Activated T-helper 2 cell treated with anti-CD3 and anti-CD28 coated beads, Interferon-gamma antibody, Interleukin-2, Interleukin-4, amounts not matched to agents 10 μg/mL and 5 μg/mL and 100 μg/mL, durations not matched to agents 14 hours and 24 hours and 36 hours (primary cell): ENCODE measurements around the gene INHBB. TPM values are rescaled to one million over a fixed set of nuclear protein-coding genes. Genes with fewer than 3 reads are reported as not detected.
A peak's percentile ranks its signal among the peaks of the same experiment; 100 is the strongest.
"Not testable (repeated sequence)": the region's sequence is repeated elsewhere in the genome, so short reads cannot be mapped to it uniquely, and the experiment has no call there.

Experiments
- DNase-seq: peaks from one replicate; pipeline ENCODE4 v3.0.0; 2021; ENCODE audit warnings: low spot score
- H3K27ac Mint-ChIP-seq: one replicate; pipeline ENCODE4 v1.8.0; 2021; ENCODE audit warnings: mixed read lengths
- H3K27me3 Mint-ChIP-seq: one replicate; pipeline ENCODE4 v1.8.0; 2021; ENCODE audit warnings: low read depth, mixed read lengths
- H3K36me3 Mint-ChIP-seq: one replicate; pipeline ENCODE4 v1.8.0; 2021; ENCODE audit warnings: low read depth, mixed read lengths
- H3K4me1 Mint-ChIP-seq: one replicate; pipeline ENCODE4 v1.8.0; 2021; ENCODE audit warnings: low read depth, mixed read lengths
- H3K4me3 Mint-ChIP-seq: one replicate; pipeline ENCODE4 v1.8.0; 2021; ENCODE audit warnings: low read depth, mild to moderate bottlenecking, moderate library complexity, mixed read lengths
- H3K9me3 Mint-ChIP-seq: one replicate; pipeline ENCODE4 v1.8.0; 2021; ENCODE audit warnings: mixed read lengths
- intact Hi-C: fragments of 100-400 bp; cut with micrococcal nuclease; formaldehyde crosslinking; loops from one replicate; pipeline ENCODE4 v1.15.1; 2023
- total RNA-seq: library from RNA; stranded (reverse); gene quantifications from 2 replicates; pipeline ENCODE4 v1.2.3, GENCODE V29; 2022

Gene INHBB
- total RNA-seq, 1 donor from 2014 or later = not detected

- no peak overlapping the region for H3K4me3 Mint-ChIP-seq
- H3K9me3 Mint-ChIP-seq = no peaks in the 10 kb centered on the region
- H3K4me1 Mint-ChIP-seq = peaks cover 32% of the 10 kb centered on the region
- no peaks in the 10 kb centered on the region for H3K27me3 Mint-ChIP-seq
- DNase-seq = no peak
- no peak overlapping the region for H3K27ac Mint-ChIP-seq
- intact Hi-C loops = no loop called here
- peaks cover 5% of the 10 kb centered on the region for H3K36me3 Mint-ChIP-seq
Measured at GRCh38 chr2:120310136-120310535, 35.8 kb upstream of the INHBB start.

- H3K9me3 Mint-ChIP-seq, H3K36me3 Mint-ChIP-seq, H3K27ac Mint-ChIP-seq, H3K4me3 Mint-ChIP-seq, H3K27me3 Mint-ChIP-seq, DNase-seq, intact Hi-C loops: not testable (repeated sequence)
- H3K4me1 Mint-ChIP-seq = peaks cover 31% of the 10 kb centered on the region
Measured at GRCh38 chr2:120310841-120311240, 35.1 kb upstream of the INHBB start.

- Mint-ChIP-seq H3K27ac (no peak overlapping the region), H3K27me3 (no peaks in the 10 kb centered on the region), H3K9me3 (no peaks in the 10 kb centered on the region), H3K4me3 (peak overlapping the region; percentile 67), H3K36me3 (no peaks in the 10 kb centered on the region), H3K4me1 (peaks cover 29% of the 10 kb centered on the region)
- no peak for DNase-seq
- intact Hi-C loops = loop anchor here (2.0 kb wide), 3 partner anchors 89 to 201 kb away; partner anchors contain the start of gene TMEM185B
Measured at GRCh38 chr2:120312076-120312475, 33.9 kb upstream of the INHBB start.

GRCh38 chr2:120312860-120313694, 32.9 kb upstream of the INHBB start:
- intact Hi-C loops = loop anchor here (1.0 to 2.0 kb wide), 4 partner anchors 90 to 202 kb away; partner anchors contain the start of gene TMEM185B
- peak overlapping the region; percentile 58 for H3K27ac Mint-ChIP-seq

GRCh38 chr2:120313695-120314615, 32.0 kb upstream of the INHBB start:
- Mint-ChIP-seq H3K27me3 (peaks cover 2% of the 10 kb centered on the region), H3K4me1 (peaks cover 29% of the 10 kb centered on the region), H3K9me3 (no peaks in the 10 kb centered on the region), H3K27ac (no peak overlapping the region), H3K36me3 (no peaks in the 10 kb centered on the region), H3K4me3 (peak overlapping the region; percentile 67)
- intact Hi-C loops = loop anchor here (1.0 to 2.0 kb wide), 4 partner anchors 91 to 203 kb away; partner anchors contain the start of gene TMEM185B
- DNase-seq = no peak

More at GRCh38 chr2:120312860-120313694, 32.9 kb upstream of the INHBB start:
- no peaks in the 10 kb centered on the region for H3K27me3 Mint-ChIP-seq
- peak overlapping the region; percentile 67 for H3K4me3 Mint-ChIP-seq
- H3K36me3 Mint-ChIP-seq = no peaks in the 10 kb centered on the region
- DNase-seq = peak; percentile 69
- no peaks in the 10 kb centered on the region for H3K9me3 Mint-ChIP-seq
- H3K4me1 Mint-ChIP-seq = peaks cover 29% of the 10 kb centered on the region

- Mint-ChIP-seq H3K4me1 (peaks cover 29% of the 10 kb centered on the region), H3K9me3 (no peaks in the 10 kb centered on the region), H3K27ac (peak overlapping the region; percentile 47), H3K27me3 (peaks cover 3% of the 10 kb centered on the region), H3K36me3 (no peaks in the 10 kb centered on the region), H3K4me3 (peak overlapping the region; percentile 14)
- intact Hi-C loops = no loop called here
- DNase-seq = no peak
Measured at GRCh38 chr2:120314690-120315366, 31.1 kb upstream of the INHBB start.

- Mint-ChIP-seq H3K4me3 (peak overlapping the region; percentile 14), H3K36me3 (no peaks in the 10 kb centered on the region), H3K27ac (no peak overlapping the region), H3K27me3 (peaks cover 3% of the 10 kb centered on the region), H3K9me3 (no peaks in the 10 kb centered on the region), H3K4me1 (peaks cover 25% of the 10 kb centered on the region)
- DNase-seq = no peak
- intact Hi-C loops = no loop called here
Measured at GRCh38 chr2:120315367-120316033, 30.4 kb upstream of the INHBB start.

GRCh38 chr2:120316071-120316470, 29.9 kb upstream of the INHBB start:
- H3K27me3 Mint-ChIP-seq = peaks cover 3% of the 10 kb centered on the region
- peaks cover 25% of the 10 kb centered on the region for H3K4me1 Mint-ChIP-seq
- no peak for DNase-seq
- intact Hi-C loops = no loop called here
- H3K9me3 Mint-ChIP-seq = no peaks in the 10 kb centered on the region
- H3K4me3 Mint-ChIP-seq = no peak overlapping the region
- no peaks in the 10 kb centered on the region for H3K36me3 Mint-ChIP-seq
- H3K27ac Mint-ChIP-seq = no peak overlapping the region

GRCh38 chr2:120316528-120317179, 29.3 kb upstream of the INHBB start:
- intact Hi-C loops = no loop called here
- Mint-ChIP-seq H3K4me3 (no peak overlapping the region), H3K27me3 (peaks cover 3% of the 10 kb centered on the region), H3K27ac (peak overlapping the region; percentile 28), H3K4me1 (peaks cover 25% of the 10 kb centered on the region), H3K9me3 (no peaks in the 10 kb centered on the region), H3K36me3 (no peaks in the 10 kb centered on the region)
- no peak for DNase-seq

- no peaks in the 10 kb centered on the region for H3K36me3 Mint-ChIP-seq
- H3K9me3 Mint-ChIP-seq = no peaks in the 10 kb centered on the region
- no peak overlapping the region for H3K4me3 Mint-ChIP-seq
- no peak for DNase-seq
- H3K4me1 Mint-ChIP-seq = peaks cover 23% of the 10 kb centered on the region
- H3K27me3 Mint-ChIP-seq = peaks cover 3% of the 10 kb centered on the region
- intact Hi-C loops = no loop called here
- peak overlapping the region; percentile 28 for H3K27ac Mint-ChIP-seq
Measured at GRCh38 chr2:120317180-120317533, 28.8 kb upstream of the INHBB start.

GRCh38 chr2:120317916-120318315, 28.0 kb upstream of the INHBB start:
- Mint-ChIP-seq H3K27ac (no peak overlapping the region), H3K9me3 (no peaks in the 10 kb centered on the region), H3K36me3 (no peaks in the 10 kb centered on the region), H3K4me1 (peaks cover 16% of the 10 kb centered on the region), H3K27me3 (peaks cover 3% of the 10 kb centered on the region), H3K4me3 (no peak overlapping the region)
- DNase-seq = no peak
- intact Hi-C loops = no loop called here
